ENCODE data around the gene CDH11. TPM values are rescaled to one million over a fixed set of nuclear protein-coding genes. Genes with fewer than 3 reads are reported as not detected.

Gene CDH11
- total RNA-seq, 1 donor from 2014 or later: 94.1 TPM

DNA sequence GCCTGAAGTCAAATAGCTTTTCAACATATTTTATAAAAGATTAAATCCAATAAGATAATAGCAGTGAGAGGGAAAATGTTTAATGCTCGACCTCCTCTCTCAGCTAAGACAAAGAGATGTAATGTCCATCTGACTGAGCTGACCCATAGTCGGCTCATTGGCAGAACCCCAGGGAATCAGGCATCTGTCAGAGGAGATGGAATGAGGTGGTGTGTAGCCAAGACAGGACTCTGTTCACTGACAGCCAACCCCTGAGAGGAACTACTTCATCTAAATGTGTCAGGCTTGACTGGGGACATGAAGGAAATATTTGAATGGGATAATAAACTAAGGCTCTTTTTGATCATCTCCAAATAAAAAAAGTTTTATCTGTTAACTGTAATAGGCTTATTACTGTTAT is 188.0 kb downstream of the CDH11 start:
- intact Hi-C loops (cut with DNase I): no loop called here
- DNase-seq: no peak

DNA sequence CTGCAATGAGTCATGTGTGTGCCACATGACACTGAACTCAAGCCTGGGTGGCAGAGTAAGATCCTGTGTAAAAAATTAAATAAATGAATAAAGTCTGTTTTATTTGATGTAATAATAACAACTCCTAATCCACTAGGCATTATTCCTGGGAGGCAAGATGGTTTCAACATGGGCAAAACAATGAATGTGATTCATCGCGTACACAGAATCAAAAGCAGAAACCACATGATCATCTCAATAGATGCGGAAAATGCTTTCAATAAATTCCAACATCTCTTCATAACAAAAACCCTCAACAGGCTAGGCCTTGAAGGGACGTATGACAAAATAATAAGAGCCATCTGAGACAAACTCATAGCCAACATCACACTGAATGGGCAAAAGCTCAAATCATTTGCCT is 195.4 kb downstream of the CDH11 start:
- no peak overlapping the region for H3K4me3 ChIP-seq
- DNase-seq (no peak), ATAC-seq (no peak)
- no peak overlapping the region for H3K27ac ChIP-seq
- TF ChIP-seq, protein P1, sequence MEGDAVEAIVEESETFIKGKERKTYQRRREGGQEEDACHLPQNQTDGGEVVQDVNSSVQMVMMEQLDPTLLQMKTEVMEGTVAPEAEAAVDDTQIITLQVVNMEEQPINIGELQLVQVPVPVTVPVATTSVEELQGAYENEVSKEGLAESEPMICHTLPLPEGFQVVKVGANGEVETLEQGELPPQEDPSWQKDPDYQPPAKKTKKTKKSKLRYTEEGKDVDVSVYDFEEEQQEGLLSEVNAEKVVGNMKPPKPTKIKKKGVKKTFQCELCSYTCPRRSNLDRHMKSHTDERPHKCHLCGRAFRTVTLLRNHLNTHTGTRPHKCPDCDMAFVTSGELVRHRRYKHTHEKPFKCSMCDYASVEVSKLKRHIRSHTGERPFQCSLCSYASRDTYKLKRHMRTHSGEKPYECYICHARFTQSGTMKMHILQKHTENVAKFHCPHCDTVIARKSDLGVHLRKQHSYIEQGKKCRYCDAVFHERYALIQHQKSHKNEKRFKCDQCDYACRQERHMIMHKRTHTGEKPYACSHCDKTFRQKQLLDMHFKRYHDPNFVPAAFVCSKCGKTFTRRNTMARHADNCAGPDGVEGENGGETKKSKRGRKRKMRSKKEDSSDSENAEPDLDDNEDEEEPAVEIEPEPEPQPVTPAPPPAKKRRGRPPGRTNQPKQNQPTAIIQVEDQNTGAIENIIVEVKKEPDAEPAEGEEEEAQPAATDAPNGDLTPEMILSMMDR (IDR thresholded peaks at IDR 0.05): no peak
- no peaks in the 10 kb centered on the region for H3K27me3 ChIP-seq (ENCODE audit: low read depth)
- no peaks in the 10 kb centered on the region for H3K36me3 ChIP-seq
- intact Hi-C loops (cut with DNase I): no loop called here
- no peaks in the 10 kb centered on the region for H3K4me1 ChIP-seq
- H3K9me3 ChIP-seq: peaks cover 8% of the 10 kb centered on the region

More for the DNA sequence above, 188.0 kb downstream of the CDH11 start:
- TF ChIP-seq, protein P1 (IDR thresholded peaks at IDR 0.05): no peak
- H3K27me3 ChIP-seq (ENCODE audit: low read depth): no peaks in the 10 kb centered on the region
- no peaks in the 10 kb centered on the region for H3K9me3 ChIP-seq
- no peaks in the 10 kb centered on the region for H3K36me3 ChIP-seq
- no peak overlapping the region for H3K27ac ChIP-seq
- no peaks in the 10 kb centered on the region for H3K4me1 ChIP-seq
- no peak overlapping the region for H3K4me3 ChIP-seq
- no peak for ATAC-seq

DNA sequence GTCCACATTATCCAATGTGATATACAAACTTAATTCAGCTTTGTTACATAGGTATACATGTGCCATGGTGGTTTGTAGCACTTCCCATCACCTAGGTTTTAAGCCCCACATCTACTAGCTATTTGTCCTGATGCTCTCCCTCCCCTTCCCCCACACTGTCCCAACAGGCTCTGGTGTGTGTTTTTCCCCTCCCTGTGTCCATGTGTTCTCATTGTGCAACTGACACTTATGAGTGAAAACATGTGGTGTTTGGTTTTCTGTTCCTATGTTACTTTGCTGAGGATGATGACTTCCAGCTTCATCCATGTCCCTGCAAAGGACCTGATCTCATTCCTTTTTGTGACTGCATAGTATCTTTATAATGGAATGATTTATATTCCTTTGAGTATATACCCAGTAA is 196.7 kb downstream of the CDH11 start:
- intact Hi-C loops (cut with DNase I): no loop called here
- Histone ChIP-seq H3K9me3 (peaks cover 8% of the 10 kb centered on the region), H3K4me1 (no peaks in the 10 kb centered on the region), H3K27me3 (ENCODE audit: low read depth) (no peaks in the 10 kb centered on the region), H3K27ac (no peak overlapping the region), H3K4me3 (no peak overlapping the region), H3K36me3 (no peaks in the 10 kb centered on the region)
- ATAC-seq (no peak), DNase-seq (no peak)
- TF ChIP-seq, protein P1 (IDR thresholded peaks at IDR 0.05): no peak

DNA sequence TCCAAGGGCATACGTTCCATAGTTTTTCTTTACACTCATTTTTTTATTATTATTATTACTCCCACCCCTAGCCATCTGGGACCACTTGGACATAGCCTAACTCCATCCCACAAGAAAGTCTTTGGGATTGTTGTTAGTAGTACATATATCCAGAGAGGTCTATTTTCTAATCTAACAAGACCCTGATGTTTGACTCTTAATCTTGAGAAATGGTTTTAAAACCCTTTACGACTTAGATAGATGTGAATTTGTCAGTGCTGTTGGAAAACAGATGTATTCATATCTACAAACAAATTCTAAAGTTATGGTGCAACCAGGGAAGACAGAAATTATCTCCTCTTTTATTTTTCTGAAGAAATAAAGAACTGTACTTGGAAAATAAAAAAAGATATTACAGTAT is 197.8 kb downstream of the CDH11 start:
- H3K27ac ChIP-seq: no peak overlapping the region
- peaks cover 8% of the 10 kb centered on the region for H3K9me3 ChIP-seq
- DNase-seq (no peak), ATAC-seq (no peak)
- no peaks in the 10 kb centered on the region for H3K27me3 ChIP-seq (ENCODE audit: low read depth)
- no peaks in the 10 kb centered on the region for H3K36me3 ChIP-seq
- no peak overlapping the region for H3K4me3 ChIP-seq
- no peaks in the 10 kb centered on the region for H3K4me1 ChIP-seq
- intact Hi-C loops (cut with DNase I): no loop called here
- TF ChIP-seq, protein P1 (IDR thresholded peaks at IDR 0.05): no peak

DNA sequence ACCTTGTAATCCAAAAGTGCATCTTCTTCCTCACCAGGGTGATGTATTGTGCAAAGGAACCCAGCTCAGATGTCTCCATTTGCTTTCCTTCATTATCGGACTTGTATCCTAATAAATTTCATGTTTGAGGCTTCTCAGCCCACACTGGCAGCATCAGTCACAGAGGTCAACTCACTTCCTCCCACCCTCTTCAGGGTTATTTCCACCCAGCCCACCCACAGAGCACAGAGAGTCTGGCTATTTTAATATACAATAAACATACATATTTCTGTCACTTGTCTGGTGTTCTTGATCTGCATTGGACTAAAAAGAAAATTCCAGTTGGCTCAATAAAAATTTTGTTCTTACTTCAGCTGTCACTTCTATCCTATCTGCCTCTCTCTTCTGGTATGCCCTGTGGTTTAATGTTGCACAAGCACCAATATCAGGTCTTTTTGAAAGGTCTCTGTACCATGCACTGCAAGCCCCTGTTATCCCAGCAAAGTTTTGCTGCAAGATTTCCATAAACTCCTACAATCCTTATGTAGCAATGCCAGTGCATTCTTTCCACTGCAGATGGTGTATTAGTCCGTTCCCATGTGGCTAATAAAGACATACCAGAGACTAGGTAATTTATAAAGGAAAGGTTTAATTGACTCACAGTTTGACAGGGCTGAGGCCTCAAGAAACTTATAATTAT is 201.8 kb downstream of the CDH11 start:
- no peaks in the 10 kb centered on the region for H3K4me1 ChIP-seq
- H3K27me3 ChIP-seq (ENCODE audit: low read depth): no peaks in the 10 kb centered on the region
- no peak for DNase-seq
- intact Hi-C loops (cut with DNase I): no loop called here
- no peaks in the 10 kb centered on the region for H3K36me3 ChIP-seq
- no peak overlapping the region for H3K27ac ChIP-seq
- H3K9me3 ChIP-seq: no peaks in the 10 kb centered on the region
- H3K4me3 ChIP-seq: no peak overlapping the region
- no peak for ATAC-seq
- TF ChIP-seq, protein P1 (IDR thresholded peaks at IDR 0.05): no peak

Data from lower lobe of right lung (tissue), 2 donors.